AG04450 (cell line): ENCODE results near the gene OSM. TPM values are rescaled to one million over a fixed set of nuclear protein-coding genes. Genes with fewer than 3 reads are reported as not detected.
"Not testable (repeated sequence)": the region's sequence is repeated elsewhere in the genome, so short reads cannot be mapped to it uniquely, and the experiment has no call there.

Experiments used
- CTCF ChIA-PET: fragments of 300-600, 350-600 bp; formaldehyde crosslinking; extraction: SDS; loops from one replicate; lab custom pipeline; 2022; ENCODE audit warnings: antibody characterized with exemption, inconsistent platforms; lab: Charles Lee
- POLR2A ChIA-PET: fragments of 350-600 bp; formaldehyde crosslinking; extraction: SDS; loops from one replicate; lab custom pipeline; 2021; ENCODE audit warnings: antibody characterized with exemption, inconsistent platforms; lab: Yijun Ruan, JAX
- DNase-seq: peaks from one replicate; pipeline ENCODE4 v3.0.0-alpha.2; 2011; ENCODE audit warnings: low read depth, low spot score
- H3K27ac ChIP-seq: one replicate; pipeline ENCODE4 v1.5.1; 2012; ENCODE audit warnings: low read depth, low read length, control low read depth
- H3K27me3 ChIP-seq: one replicate; pipeline ENCODE4 v1.6.0; 2012; ENCODE audit warnings: low read length; ENCODE audit not compliant: control insufficient read depth, insufficient read depth
- H3K4me3 ChIP-seq: 2 replicates; pipeline ENCODE4 v1.5.1; 2011; ENCODE audit warnings: mild to moderate bottlenecking, low read depth, low read length, control low read depth
- H3K9me3 ChIP-seq: 2 replicates; pipeline ENCODE4 v1.5.1; 2012; ENCODE audit warnings: low read length; ENCODE audit not compliant: control insufficient read depth, insufficient read depth
- polyA plus RNA-seq: library from polyadenylated mRNA; depleted of rRNA; stranded (reverse); fragments of >200 nt; gene quantifications from 2 replicates; pipeline ENCODE4 v1.2.3, GENCODE V29; 2011; rRNA removed
- TF ChIP-seq, protein P1 (sequence below): IDR thresholded peaks from 2 replicates; pipeline ENCODE4 v1.5.1; 2011; ENCODE audit warnings: low read depth, low read length, control low read depth, inconsistent platforms

OSM gene
- polyA plus RNA-seq, 1 experiment = not detected

DNA sequence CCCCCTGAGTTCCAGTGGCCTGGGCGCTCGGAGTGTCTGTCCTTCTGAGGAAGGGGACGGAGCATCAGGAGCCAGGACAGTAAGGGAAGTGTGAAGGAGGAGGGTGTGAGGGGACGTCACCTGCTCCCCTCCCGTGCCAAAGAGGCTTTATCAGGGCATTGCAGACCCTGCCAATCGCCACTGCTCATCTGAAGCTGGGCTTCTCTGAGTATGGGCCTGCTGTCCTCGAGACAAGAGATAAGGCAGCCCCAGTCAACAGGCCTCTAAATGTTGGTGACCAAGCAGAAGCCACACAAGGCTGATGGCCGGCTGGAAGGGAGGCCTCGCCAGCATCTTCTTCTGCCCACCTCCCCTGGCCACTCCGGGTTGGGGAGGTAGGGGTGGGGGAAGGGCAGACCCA, 49.9 kb downstream of the OSM start:
- no peak overlapping the region for H3K4me3 ChIP-seq
- H3K27ac ChIP-seq = no peak overlapping the region
- no peaks in the 10 kb centered on the region; the same call in 1 of the 2 replicates for H3K9me3 ChIP-seq
- H3K27me3 ChIP-seq = no peaks in the 10 kb centered on the region
- POLR2A ChIA-PET = no interaction called here
- TF ChIP-seq, protein P1, sequence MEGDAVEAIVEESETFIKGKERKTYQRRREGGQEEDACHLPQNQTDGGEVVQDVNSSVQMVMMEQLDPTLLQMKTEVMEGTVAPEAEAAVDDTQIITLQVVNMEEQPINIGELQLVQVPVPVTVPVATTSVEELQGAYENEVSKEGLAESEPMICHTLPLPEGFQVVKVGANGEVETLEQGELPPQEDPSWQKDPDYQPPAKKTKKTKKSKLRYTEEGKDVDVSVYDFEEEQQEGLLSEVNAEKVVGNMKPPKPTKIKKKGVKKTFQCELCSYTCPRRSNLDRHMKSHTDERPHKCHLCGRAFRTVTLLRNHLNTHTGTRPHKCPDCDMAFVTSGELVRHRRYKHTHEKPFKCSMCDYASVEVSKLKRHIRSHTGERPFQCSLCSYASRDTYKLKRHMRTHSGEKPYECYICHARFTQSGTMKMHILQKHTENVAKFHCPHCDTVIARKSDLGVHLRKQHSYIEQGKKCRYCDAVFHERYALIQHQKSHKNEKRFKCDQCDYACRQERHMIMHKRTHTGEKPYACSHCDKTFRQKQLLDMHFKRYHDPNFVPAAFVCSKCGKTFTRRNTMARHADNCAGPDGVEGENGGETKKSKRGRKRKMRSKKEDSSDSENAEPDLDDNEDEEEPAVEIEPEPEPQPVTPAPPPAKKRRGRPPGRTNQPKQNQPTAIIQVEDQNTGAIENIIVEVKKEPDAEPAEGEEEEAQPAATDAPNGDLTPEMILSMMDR = no peak
- CTCF ChIA-PET = interaction anchor here (1.0 kb wide), 1 partner anchor 108 kb away, joined by 3 read pairs; no protein-coding TSS in a partner anchor
- DNase-seq = no peak

DNA sequence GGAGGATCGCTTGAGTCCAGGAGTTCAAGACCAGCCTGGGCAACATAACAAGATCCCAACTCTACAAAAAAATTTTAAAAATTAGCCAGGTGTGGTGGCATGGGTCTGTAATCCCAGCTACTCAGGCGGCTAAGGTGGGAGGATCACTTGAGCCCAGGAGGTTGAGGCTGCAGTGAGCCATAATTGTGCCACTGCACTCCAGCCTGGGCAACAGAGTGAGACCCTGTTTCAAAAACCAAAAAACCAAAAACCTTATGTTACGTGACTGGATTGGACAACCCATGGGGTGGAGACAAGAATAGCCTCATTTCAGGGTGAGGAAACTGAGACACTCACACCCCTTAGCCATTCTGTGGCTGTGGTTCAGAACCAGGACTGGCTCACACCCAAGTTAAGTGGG, 50.4 kb downstream of the OSM start:
- H3K9me3 ChIP-seq, H3K27me3 ChIP-seq, H3K4me3 ChIP-seq, POLR2A ChIA-PET, H3K27ac ChIP-seq, DNase-seq: not testable (repeated sequence)
- CTCF ChIA-PET = interaction anchor here (1.0 kb wide), 1 partner anchor 108 kb away, joined by 3 read pairs; no protein-coding TSS in a partner anchor

DNA sequence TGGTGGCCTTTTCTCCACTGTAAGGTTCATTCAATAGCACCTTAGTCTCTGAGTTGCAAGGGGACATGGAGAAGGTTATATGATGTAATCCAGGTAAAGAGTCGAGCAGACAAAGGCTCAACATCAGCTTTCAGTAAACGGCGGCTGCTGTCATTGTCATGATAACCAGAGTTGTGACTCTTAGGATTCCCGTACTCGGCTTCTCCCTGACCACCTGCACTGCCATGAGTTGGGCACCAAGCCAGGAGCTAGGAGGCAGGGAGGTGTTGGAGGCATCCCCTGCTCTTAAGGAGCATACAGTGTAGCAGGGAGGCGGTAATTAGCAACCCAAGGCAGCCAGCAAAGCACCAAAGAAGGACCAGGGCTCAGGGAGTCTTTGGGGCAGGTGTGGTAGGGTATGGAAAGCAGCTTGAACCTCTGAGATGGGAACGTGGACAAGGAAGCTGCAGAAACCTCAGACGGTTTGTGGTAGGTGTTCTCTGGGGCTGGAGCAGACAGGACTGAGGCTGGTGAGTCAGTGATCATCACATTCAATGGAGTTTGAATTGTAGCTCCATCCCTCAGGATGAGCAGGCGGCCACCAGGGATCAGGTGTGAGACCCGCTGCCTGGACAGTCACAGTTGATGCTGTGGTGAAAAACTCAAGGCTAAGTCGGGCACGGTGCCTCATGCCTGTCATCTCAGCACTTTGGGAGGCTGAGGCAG, 51.8 kb downstream of the OSM start:
- TF ChIP-seq, protein P1 = no peak
- Histone ChIP-seq H3K27ac (no peak overlapping the region), H3K9me3 (peaks cover 6% of the 10 kb centered on the region; the same call in 1 of the 2 replicates), H3K27me3 (no peaks in the 10 kb centered on the region), H3K4me3 (no peak overlapping the region)
- DNase-seq = no peak
- POLR2A ChIA-PET = no interaction called here
- CTCF ChIA-PET = interaction anchor here (0.5 kb wide), 1 partner anchor 113 kb away, joined by 3 read pairs; no protein-coding TSS in a partner anchor

DNA sequence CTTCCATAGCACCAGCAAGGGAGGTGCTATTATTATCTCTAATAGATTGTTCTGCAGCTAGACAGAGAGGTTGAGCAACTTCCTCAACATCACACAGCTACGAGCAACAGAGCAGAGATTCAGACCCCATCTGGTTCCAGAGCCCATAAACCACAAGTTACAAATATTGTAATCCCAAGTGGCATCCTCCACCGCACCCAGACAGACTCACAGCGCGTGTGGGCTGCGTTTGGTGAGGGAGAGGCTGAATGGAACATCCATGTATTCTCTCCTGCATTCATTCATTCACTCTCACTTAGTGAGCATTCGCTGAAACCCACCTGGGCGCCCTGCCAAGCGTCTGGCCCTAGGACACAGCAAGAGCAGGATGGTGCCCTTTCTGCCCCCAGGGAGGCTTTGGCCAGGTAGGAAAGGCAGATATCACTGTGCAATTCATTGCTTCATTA, 53.6 kb downstream of the OSM start:
- POLR2A ChIA-PET = interaction anchor here (0.9 to 1.4 kb wide), 3 partner anchors 17 to 40 kb away, joined by 3 to 8 read pairs (median 6); no protein-coding TSS in a partner anchor
- Histone ChIP-seq H3K4me3 (no peak overlapping the region), H3K27ac (peak overlapping the region; percentile 84), H3K9me3 (peaks cover 6% of the 10 kb centered on the region; the same call in 1 of the 2 replicates), H3K27me3 (no peaks in the 10 kb centered on the region)
- TF ChIP-seq, protein P1 = no peak
- CTCF ChIA-PET = no interaction called here
- DNase-seq = no peak

Other genes starting within 250 kb of the OSM start
- gene HORMAD2, start 186.4 kb downstream of the OSM start, polyA plus RNA-seq = not detected in 2 replicates
- gene LIF, start 20.1 kb downstream of the OSM start, polyA plus RNA-seq = 53.9 and 121 TPM in 2 replicates
- 12.0 and 15.3 TPM in 2 replicates for gene CASTOR1, start 22.7 kb upstream of the OSM start, polyA plus RNA-seq
- 14.5 and 17.5 TPM in 2 replicates for gene TBC1D10A, start 60.1 kb upstream of the OSM start, polyA plus RNA-seq
- gene SF3A1, start 90.0 kb upstream of the OSM start, polyA plus RNA-seq = 53.1 and 82.7 TPM in 2 replicates
- 1.6 and 1.8 TPM in 2 replicates for gene CCDC157, start 90.2 kb upstream of the OSM start, polyA plus RNA-seq
- 11.4 and 12.1 TPM in 2 replicates for gene RNF215, start 120.6 kb upstream of the OSM start, polyA plus RNA-seq
- gene SEC14L2, start 130.2 kb upstream of the OSM start, polyA plus RNA-seq = 15.8 and 17.7 TPM in 2 replicates
- gene MTFP1, start 158.9 kb upstream of the OSM start, polyA plus RNA-seq = 4.1 and 4.2 TPM in 2 replicates
- gene SEC14L3, start 205.2 kb upstream of the OSM start, polyA plus RNA-seq = not detected in 2 replicates
- not detected in 2 replicates for gene SEC14L4, start 238.8 kb upstream of the OSM start, polyA plus RNA-seq